HuH-7.5 (cell line): ENCODE data around the gene EFNA5.
"Not testable (repeated sequence)": the region's sequence is repeated elsewhere in the genome, so short reads cannot be mapped to it uniquely, and the experiment has no call there.

Experiments
- DNase-seq: peaks from one replicate; pipeline ENCODE4 v3.0.0; 2011; ENCODE audit warnings: low spot score

Gene EFNA5

DNA sequence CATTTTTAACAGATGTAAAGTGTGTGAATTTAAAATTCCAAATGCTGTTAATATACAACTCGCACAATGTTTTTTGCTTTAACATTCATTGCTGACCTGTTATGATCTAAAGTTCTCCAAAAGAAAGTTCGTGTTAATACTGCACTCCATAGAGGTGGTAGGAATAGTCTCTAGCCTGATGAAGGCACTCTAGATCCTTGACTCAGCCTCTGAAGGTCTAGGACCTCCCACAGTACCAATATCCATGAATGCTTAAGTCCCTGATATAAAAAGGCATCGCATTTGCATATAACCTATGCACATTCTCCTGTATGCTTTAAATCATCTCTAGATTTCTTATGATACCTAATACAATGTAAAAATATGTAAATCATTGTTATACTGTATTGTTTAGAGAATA lies 213.6 kb downstream of the EFNA5 start:
- DNase-seq = no peak

DNA sequence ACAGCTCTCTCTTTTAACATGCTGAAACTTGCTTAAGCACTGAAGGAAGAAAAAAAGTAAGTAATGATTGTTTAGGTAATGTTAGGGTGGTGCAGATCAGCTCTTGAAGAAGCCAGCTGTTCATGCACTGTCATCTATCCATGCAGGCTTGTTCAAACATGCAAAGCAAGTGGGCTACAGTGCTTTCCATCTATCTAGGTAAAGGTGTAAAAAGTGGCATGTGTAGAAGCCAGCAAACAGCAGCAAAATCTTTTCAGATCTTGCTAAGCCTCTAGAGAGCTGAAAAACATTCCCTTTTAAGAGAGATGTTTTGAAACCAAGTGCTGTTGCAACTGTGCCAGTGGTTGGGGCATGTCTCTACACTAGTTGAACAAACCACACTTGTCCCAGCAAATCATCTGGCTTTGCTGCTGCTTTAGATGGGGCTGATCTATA lies 214.4 kb downstream of the EFNA5 start:
- no peak for DNase-seq

DNA sequence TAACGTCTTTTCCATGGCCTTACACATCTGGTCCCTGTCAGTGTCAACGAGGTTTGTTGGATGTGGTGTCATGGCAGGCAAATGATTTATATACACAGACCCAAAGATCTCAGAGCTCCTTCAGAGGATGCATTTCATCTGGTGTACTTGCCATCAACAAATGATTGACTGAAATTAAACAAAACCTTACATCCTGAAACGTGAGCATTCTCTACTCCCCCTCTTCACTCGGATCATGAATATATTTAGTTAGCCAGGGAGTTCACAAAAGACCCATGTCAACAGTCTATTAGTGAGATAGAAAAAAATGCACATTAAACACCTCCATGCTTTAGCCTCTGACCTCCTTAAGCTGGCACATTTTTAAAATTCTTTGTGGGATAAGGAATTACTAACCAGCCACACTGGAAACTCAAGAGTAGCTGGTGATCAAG lies 215.6 kb downstream of the EFNA5 start:
- DNase-seq = no peak

DNA sequence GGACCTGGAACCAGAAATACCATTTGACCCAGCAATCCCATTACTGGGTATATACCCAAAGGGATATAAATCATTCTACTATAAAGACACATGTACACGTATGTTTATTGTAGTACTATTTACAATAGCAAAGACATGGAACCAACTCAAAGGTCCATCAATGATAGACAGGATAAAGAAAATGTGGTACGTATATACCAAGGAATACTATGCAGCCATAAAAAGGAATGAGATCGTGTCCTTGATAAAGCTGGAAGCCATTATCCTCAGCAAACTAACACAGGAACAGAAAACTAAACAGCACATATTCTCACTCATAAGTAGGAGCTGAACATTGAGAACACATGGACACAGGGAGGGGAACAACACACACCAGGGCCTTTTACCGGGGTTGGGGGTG lies 218.9 kb downstream of the EFNA5 start:
- not testable (repeated sequence) for DNase-seq

DNA sequence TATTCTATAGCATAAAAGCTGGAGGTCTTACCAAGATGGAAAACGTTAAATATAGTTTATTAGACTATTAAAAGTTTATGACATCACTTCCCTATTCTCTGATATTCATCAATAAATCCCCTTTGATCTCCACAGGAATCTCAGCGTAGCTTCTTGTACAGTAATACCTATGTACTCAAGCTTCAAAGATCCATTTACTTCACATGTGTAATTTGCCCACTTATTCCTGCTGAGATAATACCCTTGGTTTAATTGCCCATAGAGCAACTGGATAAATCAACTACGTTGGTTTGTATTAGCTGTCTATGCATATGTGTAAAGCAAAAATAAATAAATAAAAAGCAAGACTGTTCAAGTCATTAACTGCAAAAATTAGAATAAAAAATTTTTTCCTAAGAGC lies 219.7 kb downstream of the EFNA5 start:
- DNase-seq = no peak

DNA sequence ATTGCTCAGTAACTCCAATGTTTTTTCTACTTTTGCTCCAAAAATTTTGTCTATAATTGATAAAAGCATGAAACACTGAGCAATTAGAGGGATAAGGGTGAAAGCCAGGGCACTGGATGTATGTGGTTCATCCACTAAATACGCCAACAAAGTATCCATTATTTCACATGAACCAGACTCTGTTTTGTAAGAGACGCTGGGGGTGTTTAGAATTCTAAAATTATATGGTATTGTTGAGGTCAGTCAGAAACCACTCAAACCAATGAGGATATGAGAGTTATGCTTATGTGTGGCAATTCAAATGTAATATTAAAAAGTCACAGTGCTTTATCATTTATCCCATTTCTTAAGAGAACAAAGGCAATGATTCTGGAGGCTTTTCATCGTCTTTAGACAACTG lies 220.2 kb downstream of the EFNA5 start:
- DNase-seq = no peak

DNA sequence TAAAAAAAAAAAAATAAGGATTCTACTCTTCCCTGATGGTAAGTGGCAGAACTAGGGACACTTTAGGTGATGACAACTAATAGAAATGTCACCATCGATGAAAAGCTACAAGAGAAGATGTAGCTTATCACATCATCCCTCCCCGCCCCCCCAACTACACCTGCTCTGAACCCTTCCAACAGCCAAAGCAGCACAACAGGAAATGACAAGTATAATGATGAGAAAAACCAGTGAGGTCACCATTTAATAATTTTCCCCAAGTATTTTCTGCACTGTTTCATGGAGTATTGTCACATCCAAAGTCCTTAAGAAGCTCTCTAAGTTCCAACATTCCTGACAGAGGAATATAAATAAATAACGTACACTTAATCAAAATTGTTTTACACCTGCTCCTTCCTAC lies 221.4 kb downstream of the EFNA5 start:
- DNase-seq = no peak

DNA sequence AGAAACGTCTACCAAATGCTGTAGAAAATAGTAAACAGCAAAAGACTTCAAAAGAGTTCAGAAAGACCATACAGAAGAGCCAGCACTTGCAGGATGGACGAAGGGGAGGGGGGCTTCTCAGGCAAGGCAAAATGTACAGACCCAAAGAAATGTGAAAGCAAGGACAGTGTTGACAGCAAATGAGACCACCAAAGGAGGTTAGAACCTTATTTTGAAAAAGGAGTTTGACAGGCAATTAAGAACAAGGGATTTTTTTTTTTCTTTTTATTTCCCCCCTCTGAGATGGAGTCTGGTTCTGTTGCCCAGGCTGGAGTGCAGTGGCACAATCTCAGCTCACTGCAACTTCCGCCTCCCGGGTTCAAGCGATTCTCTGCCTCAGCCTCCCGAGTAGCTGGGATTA lies 223.2 kb downstream of the EFNA5 start:
- no peak for DNase-seq

DNA sequence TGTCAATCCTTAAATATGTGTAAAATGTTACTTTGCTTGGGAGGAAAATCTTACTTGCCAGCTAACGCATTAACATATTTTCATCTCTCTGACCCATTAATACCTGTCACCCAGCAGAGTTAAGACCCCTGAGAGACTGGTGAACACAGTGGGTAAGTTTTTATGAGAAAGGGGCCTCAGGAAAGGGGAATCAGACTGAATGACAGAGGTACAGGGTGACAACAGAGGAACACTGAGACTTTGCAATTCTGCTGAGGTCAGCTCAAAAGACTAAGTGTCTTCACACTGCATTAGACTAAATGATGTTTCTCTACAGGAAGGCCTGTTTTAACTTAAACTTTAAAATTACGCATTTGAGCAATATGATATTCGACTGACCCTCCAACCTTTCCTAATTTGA lies 223.8 kb downstream of the EFNA5 start:
- DNase-seq = no peak

DNA sequence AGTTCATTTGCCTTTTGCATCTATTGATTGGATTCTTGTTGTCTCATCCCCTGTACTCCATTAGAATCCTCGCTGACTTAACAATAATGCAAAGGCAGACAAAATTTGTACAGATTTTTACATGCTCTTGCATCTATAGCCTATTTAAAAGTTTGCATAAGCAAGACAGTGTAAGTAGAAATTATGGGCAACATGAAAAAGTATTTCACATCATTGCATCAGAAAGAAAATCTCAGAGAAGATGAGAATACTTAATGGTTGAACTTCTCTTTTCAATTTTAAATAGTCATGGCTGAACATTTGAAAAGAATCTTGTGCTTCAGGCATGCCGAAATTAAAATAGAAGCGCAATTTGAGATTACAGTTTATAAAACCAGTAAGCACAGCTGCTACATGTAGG lies 226.4 kb downstream of the EFNA5 start:
- DNase-seq = no peak

DNA sequence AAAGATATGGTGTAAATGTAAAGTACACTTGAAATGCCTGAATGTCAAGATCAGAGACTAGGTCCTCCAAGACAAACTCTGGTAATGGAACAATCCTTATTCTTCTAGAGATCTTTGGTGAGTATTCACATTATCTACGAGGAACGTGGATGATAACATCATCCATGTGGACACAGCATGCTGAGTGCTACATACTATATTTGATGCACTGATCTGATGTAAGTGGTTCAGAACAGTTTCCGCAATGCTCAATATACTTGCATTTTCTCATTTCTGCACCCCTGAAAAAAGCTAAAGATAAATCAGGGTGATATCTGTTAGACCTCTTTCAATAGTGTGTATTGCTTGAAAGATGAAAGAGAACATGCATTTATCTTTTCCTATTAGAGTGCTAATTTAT lies 226.8 kb downstream of the EFNA5 start:
- no peak for DNase-seq

DNA sequence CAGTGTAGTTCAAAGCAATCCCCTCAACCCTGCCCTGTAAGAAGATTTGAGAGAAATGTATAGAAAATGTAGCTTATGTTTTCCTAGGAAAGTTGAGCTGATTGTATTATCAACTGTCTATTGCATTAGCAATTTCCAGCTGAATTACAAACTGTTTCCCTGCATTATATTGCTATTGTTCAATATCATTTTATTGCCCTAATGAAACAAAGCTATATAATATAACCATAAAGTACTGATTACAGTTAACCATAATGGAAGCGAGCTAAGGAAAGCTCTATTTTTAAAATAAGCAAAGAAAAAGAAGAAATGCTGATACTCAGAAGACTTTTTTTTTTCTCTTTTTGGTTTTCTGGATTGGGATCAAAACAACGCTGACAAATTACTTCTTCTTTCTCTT lies 228.3 kb downstream of the EFNA5 start:
- no peak for DNase-seq

DNA sequence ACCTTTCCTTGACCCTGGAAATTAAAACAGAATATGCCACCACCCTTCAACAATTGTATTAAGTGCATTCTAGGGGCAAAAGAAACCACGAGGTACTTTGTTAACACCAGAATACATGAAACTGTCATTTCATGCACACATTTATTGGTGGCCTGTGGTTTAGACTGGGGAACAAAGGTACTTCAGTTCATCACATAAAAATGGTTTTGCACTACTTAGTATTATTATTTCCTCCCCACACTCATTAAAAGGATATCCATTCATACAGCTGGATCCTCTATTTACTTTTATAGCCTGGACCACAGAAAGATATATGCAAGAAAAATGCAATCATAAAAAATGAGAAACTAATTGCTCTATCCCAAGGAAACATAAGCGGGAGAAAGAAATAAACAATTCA lies 230.9 kb downstream of the EFNA5 start:
- DNase-seq = no peak

DNA sequence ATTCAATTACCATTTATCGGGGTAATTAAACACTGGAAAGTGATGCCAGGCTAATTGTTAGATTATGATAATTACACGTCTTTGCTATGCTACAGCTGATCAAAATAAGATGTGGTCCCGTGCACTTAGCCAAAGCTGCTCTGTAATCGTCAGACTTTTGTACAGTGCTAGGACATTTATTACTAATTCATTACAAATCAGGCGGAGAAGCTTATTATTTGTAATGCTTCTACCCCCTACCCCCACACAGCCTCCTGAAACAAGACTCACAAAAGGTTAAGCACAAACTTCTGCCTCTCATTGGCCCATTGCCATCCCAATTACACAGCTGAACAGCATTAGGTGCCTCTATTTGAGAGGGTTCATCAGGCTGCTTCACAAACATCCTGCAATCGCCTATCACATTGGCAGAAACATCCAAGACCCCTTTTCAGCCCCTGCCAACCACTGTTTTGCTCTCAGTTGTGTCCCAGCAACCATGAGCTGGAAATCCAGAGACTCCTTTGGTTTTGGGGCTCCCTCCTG lies 232.7 kb downstream of the EFNA5 start:
- DNase-seq = no peak

DNA sequence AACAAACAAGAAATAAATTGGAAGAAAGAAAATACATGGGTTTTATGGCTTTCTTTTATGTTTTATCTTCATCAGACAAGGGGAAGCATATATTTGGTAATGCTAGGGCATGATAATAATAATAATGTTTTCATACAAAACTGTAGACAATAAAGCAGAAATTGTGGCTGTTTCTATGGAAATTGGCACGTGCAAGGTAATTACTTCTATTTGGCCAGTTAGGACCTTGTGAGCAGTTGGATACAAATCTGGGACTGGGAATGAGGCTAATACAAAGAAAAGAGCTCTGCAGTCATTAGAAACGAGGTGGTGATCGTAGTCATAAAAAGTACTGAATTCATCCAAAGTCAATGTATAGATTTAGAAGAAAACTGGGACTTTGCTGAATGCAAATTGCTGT lies 233.6 kb downstream of the EFNA5 start:
- DNase-seq = no peak

DNA sequence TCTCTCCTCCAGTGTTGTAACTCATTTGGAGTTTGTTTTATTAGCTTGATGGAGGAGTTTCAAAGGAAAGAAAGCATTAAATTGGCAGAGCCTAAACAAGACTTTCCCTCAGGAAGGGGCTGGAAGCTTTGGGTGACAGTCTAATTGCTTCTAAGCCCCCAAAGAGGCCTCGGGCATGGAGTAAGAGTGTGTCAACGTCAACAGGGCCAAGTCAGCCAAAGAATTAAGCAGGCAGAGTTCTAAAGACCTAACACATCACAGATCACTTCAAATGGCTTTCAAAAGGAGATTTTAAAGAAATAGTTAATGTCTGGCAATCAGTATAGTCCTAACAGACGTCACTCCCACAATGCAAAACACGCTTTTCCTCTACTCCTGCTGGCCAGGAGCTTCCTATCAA lies 234.5 kb downstream of the EFNA5 start:
- DNase-seq = no peak

DNA sequence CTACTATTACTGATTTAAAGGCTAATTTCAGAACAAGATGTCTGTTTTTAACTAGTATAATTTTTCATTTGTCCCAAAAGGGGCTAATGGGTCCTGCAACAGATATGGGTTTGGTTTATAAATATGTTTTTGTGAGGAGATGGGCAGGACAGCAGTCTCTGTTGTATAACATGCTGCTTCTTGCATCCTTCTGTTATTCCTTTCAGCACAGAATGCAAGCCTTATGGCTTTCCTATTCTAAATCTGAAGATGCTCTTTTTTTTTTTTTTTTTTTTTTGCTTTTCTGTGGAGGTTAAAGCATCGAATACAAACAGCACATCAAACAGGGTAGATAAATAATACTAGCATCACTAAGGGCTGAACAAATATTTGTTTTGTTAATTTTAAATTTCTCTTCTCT lies 235.7 kb downstream of the EFNA5 start:
- no peak for DNase-seq

DNA sequence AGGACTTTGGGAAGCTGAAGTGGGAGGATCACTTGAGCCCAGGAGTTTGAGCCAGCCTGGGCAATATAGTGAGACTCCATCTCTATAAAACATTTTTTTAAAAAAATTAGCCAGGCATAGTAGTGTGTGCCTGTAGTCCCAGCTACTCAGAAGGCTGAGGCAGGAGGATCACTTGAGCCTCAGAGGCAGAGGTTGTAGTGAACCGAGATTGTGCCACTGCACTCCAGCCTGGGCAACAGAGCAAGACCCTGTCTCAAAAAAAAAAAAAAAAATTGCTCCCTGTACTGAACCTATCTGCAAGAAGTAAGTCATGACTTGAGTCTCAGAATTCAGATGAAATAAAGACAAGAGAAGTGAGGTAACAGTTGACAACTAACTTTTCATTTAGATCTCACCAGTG lies 237.1 kb downstream of the EFNA5 start:
- not testable (repeated sequence) for DNase-seq

DNA sequence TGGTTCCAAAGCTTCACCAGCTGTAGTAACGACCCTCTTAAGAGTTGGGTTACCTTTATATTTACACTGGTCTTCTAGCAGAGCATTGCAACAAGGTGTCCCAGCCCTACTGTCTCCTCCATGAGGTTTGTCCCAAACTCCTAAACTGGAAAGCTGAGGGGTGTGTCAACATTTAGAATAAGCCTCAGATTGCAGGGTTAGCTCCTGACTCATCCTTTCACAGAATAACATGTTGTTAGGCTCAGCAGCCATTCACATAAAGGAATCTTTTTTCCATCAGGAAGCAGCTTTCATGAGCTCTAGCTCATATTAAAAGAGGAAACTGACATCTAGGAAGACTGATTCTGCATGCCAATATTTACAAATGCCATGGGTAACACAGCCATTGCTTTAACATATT lies 238.7 kb downstream of the EFNA5 start:
- no peak for DNase-seq

DNA sequence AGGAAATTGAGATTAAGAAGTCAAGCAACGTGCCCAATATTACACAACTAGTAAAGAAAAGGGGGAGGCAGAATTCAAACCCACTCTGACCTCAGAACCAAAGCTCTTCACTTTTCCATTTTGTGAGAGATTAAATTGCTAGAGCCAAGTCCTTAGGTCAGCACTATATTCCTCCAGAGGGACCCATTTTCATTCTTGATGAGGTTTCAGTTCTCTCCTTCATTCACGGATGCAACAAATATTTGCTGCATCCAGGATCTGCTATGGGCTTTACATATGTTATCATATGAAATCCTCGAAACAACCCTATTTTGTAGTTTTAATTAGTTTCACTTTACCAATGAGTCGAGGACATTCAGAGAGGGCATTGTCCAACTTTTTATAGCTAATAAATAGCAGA lies 239.2 kb downstream of the EFNA5 start:
- DNase-seq = no peak

DNA sequence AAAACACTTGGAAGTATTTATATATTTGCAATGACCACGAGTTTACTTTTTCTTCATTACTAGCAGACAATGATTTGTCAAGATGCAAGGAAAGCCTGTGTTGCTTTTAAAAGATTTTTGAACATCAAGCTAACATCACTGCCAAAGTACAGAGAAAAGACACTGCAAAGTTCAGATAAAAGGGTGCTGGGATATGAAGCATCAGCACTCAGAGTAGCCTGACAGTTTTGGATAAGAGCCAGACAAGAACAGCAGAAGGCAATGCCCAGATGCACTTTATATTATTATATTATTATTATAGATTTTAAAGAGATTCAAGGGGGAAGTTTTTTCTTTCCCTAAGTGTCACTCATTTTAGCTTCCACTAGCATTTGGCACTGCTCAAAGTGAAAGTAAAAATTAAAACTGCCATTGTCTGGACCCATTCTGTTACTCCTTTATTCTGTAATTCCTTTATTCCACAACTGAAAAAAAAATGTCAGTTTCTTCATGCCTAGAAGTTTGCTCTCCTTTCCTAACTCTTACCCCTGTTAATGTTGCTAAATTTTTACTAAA lies 240.6 kb downstream of the EFNA5 start:
- no peak for DNase-seq

DNA sequence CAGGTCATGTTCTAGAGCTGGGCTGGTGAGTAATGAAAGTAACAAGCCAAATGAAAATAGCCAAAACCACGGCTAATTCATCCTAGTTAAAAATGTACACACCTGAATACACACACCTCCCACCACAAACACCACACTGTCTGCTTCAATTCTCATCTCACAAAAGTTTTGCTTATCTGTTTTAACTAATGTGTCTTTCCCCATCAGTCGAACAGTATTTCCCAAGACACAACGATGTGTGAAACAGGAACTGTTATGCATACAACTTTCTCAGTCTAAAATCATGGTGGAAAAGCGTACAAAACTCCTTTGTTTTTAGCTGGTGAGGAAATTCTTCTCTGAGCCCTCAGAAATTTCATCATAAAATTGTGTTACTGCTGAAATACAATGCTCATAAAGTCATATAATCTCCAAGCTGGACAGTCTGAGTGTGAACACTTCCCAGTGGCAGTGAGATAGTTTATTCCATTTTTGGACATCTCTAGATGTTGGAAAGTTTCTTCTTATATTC lies 242.4 kb downstream of the EFNA5 start:
- DNase-seq = no peak

DNA sequence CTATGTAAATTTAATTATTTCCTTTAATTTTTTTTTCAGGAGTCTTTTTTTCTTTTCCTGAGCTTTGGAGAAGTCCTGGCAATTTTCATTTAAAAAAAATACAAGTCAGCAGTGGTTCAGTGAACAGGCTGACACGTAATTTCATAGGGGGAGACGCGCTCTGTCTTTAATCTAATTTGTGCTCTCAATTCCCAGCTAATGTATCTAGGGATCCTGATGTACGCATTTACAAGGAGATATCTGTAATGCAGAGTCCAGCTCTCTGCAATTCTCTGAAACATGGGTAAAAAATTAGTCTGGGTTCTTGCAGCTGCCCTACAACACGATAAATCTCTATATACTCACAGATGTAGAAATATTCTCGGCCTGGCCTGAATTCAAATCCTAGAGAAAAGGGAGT lies 243.9 kb downstream of the EFNA5 start:
- DNase-seq = no peak

DNA sequence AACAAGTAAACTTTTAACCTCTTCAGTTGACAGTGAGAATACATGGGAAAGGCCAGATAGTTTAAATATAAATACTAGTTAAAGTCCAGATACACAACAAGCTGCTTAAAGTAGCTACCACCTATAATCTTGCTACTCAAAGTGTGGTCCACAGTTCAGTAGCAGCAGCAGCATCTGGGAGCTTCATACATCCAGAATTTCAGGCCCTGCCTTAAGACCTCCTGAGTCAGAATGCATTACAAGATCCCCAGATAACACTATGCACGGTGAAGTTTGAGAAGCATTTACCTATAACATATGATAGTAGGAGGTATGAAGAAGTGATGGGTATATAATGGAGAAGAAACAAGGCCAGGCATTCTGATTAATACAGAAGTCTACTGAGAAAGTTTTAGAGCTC lies 244.5 kb downstream of the EFNA5 start:
- no peak for DNase-seq
